ENCODE measurements around the gene SLC33A1. TPM values are rescaled to one million over a fixed set of nuclear protein-coding genes. Genes with fewer than 3 reads are reported as not detected.
"Not testable (repeated sequence)": the region's sequence is repeated elsewhere in the genome, so short reads cannot be mapped to it uniquely, and the experiment has no call there.

The SLC33A1 gene
- total RNA-seq, 1 donor from 2014 or later: 53.6 TPM

DNA sequence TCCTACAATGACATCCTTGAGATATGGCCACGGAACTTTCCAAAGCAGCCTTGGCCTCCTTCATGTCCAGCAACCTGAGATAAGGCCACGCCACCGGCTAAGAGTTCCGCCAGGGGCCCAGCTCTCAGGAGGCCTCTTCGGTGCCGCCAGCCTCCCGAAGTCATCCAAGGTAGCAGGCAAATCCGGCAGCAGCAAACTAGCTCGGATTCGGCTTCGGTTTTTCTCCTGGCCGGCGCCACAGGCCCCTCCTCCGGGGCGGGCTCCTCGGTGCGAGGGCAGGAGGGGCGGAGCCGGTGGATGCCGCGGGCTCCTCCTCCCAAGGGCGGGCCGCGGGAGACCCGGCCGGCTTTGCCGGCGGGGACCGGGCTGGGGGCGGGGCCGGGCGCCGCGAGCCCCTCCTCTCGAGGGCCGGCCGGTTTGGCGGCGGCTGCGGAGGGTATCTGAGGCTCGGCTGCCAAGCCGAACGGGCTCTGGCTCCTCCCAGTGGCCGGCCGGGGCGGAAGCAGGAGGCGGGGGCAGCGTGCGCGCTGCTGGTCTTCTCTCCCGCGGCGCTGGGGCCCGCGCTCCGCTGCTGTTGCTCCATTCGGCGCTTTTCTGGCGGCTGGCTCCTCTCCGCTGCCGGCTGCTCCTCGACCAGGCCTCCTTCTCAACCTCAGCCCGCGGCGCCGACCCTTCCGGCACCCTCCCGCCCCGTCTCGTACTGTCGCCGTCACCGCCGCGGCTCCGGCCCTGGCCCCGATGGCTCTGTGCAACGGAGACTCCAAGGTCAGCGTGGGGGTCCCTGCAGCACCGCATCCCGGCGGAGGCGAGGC, 16.1 kb upstream of the SLC33A1 start, which contains the start of gene GMPS:
GMPS (plus strand) TSS at position 518 of the 812 bp plus-strand sequence; CDS start at position 739, 221 bp downstream.
- peak; percentile 29 for TF ChIP-seq CTCF (IDR thresholded peaks at IDR 0.05; ENCODE audit: insufficient read depth, low read length, poor library complexity, severe bottlenecking)
- peak within 1 kb of the TSS; percentile 99 for H3K4me3 ChIP-seq (ENCODE audit: low read depth, low read length)
- no peaks in the 10 kb centered on the region for H3K36me3 ChIP-seq (ENCODE audit: control insufficient read depth, insufficient read depth, low read length)
- H3K27me3 ChIP-seq (ENCODE audit: control insufficient read depth, insufficient read depth, low read length): no peaks in the 10 kb centered on the region
- peak; percentile 60 for DNase-seq (ENCODE audit: low read depth)

DNA sequence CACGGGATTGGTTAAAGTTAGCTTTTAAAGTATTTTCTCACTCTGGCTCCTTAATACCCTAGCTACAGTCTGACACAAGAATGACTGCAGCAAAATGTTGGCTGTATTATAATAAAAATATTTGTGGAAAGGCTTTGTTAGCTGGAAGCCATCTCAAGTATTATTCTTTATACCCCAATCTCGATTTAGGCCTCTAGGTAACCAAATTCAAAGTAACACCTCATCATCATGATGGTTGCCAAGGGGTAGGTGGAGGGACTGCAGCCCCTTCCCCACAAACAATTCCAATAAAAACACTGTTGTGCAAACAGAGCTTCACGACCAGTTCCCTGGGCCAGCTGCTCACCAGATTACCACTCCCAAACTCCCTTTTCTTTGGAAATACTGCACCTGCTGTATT, 15.5 kb upstream of the SLC33A1 start:
- Histone ChIP-seq H3K4me3 (ENCODE audit: low read depth, low read length) (peak overlapping the region; percentile 24), H3K27me3 (ENCODE audit: control insufficient read depth, insufficient read depth, low read length) (no peaks in the 10 kb centered on the region), H3K36me3 (ENCODE audit: control insufficient read depth, insufficient read depth, low read length) (no peaks in the 10 kb centered on the region)
- no peak for TF ChIP-seq CTCF (IDR thresholded peaks at IDR 0.05; ENCODE audit: insufficient read depth, low read length, poor library complexity, severe bottlenecking)
- DNase-seq (ENCODE audit: low read depth): no peak

- no peak for TF ChIP-seq CTCF (IDR thresholded peaks at IDR 0.05; ENCODE audit: insufficient read depth, low read length, poor library complexity, severe bottlenecking)
- H3K36me3 ChIP-seq (ENCODE audit: control insufficient read depth, insufficient read depth, low read length): no peaks in the 10 kb centered on the region
- no peak overlapping the region for H3K4me3 ChIP-seq (ENCODE audit: low read depth, low read length)
- H3K27me3 ChIP-seq (ENCODE audit: control insufficient read depth, insufficient read depth, low read length): no peaks in the 10 kb centered on the region
- DNase-seq (ENCODE audit: low read depth): no peak
Measured at GRCh38 chr3:155863072-155863784, 9.0 kb upstream of the SLC33A1 start.

- H3K36me3 ChIP-seq (ENCODE audit: control insufficient read depth, insufficient read depth, low read length); DNase-seq (ENCODE audit: low read depth); H3K27me3 ChIP-seq (ENCODE audit: control insufficient read depth, insufficient read depth, low read length); H3K4me3 ChIP-seq (ENCODE audit: low read depth, low read length): not testable (repeated sequence)
Measured at GRCh38 chr3:155862290-155862982, 8.2 kb upstream of the SLC33A1 start.

- no peak overlapping the region for H3K4me3 ChIP-seq (ENCODE audit: low read depth, low read length)
- DNase-seq (ENCODE audit: low read depth): no peak
- H3K36me3 ChIP-seq (ENCODE audit: control insufficient read depth, insufficient read depth, low read length): no peaks in the 10 kb centered on the region
- TF ChIP-seq CTCF (IDR thresholded peaks at IDR 0.05; ENCODE audit: insufficient read depth, low read length, poor library complexity, severe bottlenecking): no peak
- H3K27me3 ChIP-seq (ENCODE audit: control insufficient read depth, insufficient read depth, low read length): no peaks in the 10 kb centered on the region
Measured at GRCh38 chr3:155861476-155862183, 7.4 kb upstream of the SLC33A1 start.

GRCh38 chr3:155860424-155860823, 6.2 kb upstream of the SLC33A1 start:
- not testable (repeated sequence) for H3K36me3 ChIP-seq (ENCODE audit: control insufficient read depth, insufficient read depth, low read length); H3K4me3 ChIP-seq (ENCODE audit: low read depth, low read length); DNase-seq (ENCODE audit: low read depth); H3K27me3 ChIP-seq (ENCODE audit: control insufficient read depth, insufficient read depth, low read length)

Data from kidney epithelial cell (primary cell).